HCT116 (cell line): Measurements from ENCODE around the gene ZSCAN9.

Experiments
- EZH2 ChIP-seq: fragments of 200-600 bp; sonication (generic); IDR thresholded peaks from 2 replicates; pipeline ENCODE4 v1.6.1; 2017; ENCODE audit warnings: antibody characterized with exemption, mixed run types
- POLR2A ChIP-seq: IDR thresholded peaks from 2 replicates; pipeline ENCODE4 v1.7.0; 2011; ENCODE audit warnings: borderline replicate concordance; ENCODE audit not compliant: insufficient read depth, insufficient read length; ENCODE audit errors: extremely low read depth
- POLR2AphosphoS5 ChIP-seq: IDR thresholded peaks from 2 replicates; pipeline ENCODE4 v1.6.1; 2011; ENCODE audit warnings: mild to moderate bottlenecking, low read depth, low read length, moderate library complexity
- RAD21 ChIP-seq: IDR thresholded peaks from 2 replicates; pipeline ENCODE4 v1.6.1; 2012; ENCODE audit warnings: low read depth, mild to moderate bottlenecking
- SIN3A ChIP-seq: IDR thresholded peaks from 2 replicates; pipeline ENCODE4 v1.6.1; 2012; ENCODE audit warnings: low read depth
- SP1 ChIP-seq: IDR thresholded peaks from 2 replicates; pipeline ENCODE4 v1.6.1; 2012; ENCODE audit warnings: low read depth
- YY1 ChIP-seq: IDR thresholded peaks from 2 replicates; pipeline ENCODE4 v1.6.1; 2011; ENCODE audit warnings: low read length, low read depth, moderate library complexity, mild to moderate bottlenecking; ENCODE audit not compliant: insufficient replicate concordance; ENCODE audit errors: extremely low read depth
- ZNF274 ChIP-seq: fragments of 200-500 bp; sonication (Bioruptor generic); IDR thresholded peaks from 2 replicates; pipeline ENCODE4 v1.6.1; 2014; ENCODE audit warnings: mild to moderate bottlenecking, low read depth, low read length, inconsistent platforms
- TF ChIP-seq, protein P1 (sequence below), 3 experiments: fragments of 200-600 bp in 1 of 3; sonication (generic) in 1 of 3; IDR thresholded peaks in 2 of 3; conservative IDR thresholded peaks in 1 of 3; 2 replicates each; pipeline ENCODE4 v1.5.1; 2012 to 2017; ENCODE audit warnings: low read depth in 2 of 3, low read length in 2 of 3, antibody characterized with exemption in 1 of 3, borderline replicate concordance in 1 of 3, control low read depth in 1 of 3, mild to moderate bottlenecking in 1 of 3, mixed read lengths in 1 of 3, mixed run types in 1 of 3, moderate library complexity in 1 of 3; ENCODE audit not compliant: insufficient read depth in 1 of 3
- TF ChIP-seq, protein P2 (sequence below): IDR thresholded peaks from 2 replicates; pipeline ENCODE4 v1.6.1; 2012
- TF ChIP-seq, protein P3 (sequence below): IDR thresholded peaks from 2 replicates; pipeline ENCODE4 v1.6.1; 2012

DNA sequence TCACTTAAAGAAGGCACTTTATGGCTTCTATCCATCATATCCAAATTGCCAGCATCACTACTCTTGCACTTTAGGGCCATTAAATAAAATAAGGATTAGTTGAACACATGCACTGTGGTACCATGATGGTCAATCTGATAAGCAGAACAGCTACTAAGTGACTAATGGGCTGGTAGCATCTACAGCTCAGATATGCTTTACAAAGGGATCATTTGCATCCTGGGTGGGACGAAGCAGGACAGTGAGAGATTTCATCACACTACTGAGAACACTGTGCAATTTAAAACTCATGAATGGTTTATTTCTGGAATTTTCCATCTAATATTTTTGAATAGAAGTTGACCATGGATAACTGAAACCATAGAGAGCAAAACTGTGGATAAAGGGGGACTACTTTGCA, 25.1 kb upstream of the ZSCAN9 start:
- TF ChIP-seq, protein P1, sequence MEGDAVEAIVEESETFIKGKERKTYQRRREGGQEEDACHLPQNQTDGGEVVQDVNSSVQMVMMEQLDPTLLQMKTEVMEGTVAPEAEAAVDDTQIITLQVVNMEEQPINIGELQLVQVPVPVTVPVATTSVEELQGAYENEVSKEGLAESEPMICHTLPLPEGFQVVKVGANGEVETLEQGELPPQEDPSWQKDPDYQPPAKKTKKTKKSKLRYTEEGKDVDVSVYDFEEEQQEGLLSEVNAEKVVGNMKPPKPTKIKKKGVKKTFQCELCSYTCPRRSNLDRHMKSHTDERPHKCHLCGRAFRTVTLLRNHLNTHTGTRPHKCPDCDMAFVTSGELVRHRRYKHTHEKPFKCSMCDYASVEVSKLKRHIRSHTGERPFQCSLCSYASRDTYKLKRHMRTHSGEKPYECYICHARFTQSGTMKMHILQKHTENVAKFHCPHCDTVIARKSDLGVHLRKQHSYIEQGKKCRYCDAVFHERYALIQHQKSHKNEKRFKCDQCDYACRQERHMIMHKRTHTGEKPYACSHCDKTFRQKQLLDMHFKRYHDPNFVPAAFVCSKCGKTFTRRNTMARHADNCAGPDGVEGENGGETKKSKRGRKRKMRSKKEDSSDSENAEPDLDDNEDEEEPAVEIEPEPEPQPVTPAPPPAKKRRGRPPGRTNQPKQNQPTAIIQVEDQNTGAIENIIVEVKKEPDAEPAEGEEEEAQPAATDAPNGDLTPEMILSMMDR (IDR thresholded peaks at IDR 0.05 in 2 of 3, conservative IDR thresholded peaks at IDR 0.05 in 1 of 3; ENCODE audit: borderline replicate concordance in 1 of 3, insufficient read depth in 1 of 3, low read depth in 2 of 3, low read length in 2 of 3) = no peak
- TF ChIP-seq RAD21 (no peak), SP1 (no peak), ZNF274 (no peak), EZH2 (no peak), YY1 (no peak), POLR2A (no peak), SIN3A (no peak), POLR2AphosphoS5 (no peak)
- TF ChIP-seq, protein P2, sequence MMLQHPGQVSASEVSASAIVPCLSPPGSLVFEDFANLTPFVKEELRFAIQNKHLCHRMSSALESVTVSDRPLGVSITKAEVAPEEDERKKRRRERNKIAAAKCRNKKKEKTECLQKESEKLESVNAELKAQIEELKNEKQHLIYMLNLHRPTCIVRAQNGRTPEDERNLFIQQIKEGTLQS = no peak
- TF ChIP-seq, protein P3, sequence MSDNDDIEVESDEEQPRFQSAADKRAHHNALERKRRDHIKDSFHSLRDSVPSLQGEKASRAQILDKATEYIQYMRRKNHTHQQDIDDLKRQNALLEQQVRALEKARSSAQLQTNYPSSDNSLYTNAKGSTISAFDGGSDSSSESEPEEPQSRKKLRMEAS = no peak
